ENCODE results near the gene LIPK. TPM values are rescaled to one million over a fixed set of nuclear protein-coding genes. Genes with fewer than 3 reads are reported as not detected.

Gene LIPK
- total RNA-seq, 3 donors from 2014 or later (not counting 1 experiment from before 2014, with no cell fraction given): not detected

GRCh38 chr10:88742448-88742847, 36.4 kb downstream of the LIPK start:
- Mint-ChIP-seq H3K27me3 (ENCODE audit: low read depth in 2 of 2) (peaks cover 5 to 35% of the 10 kb centered on the region in 2 donors), H3K9me3 (peaks cover 3 to 4% of the 10 kb centered on the region in 2 donors)

GRCh38 chr10:88744002-88744401, 38.0 kb downstream of the LIPK start:
- WGBS (ENCODE audit: insufficient coverage): 96% methylated on average over 5 of the region's 5 CpGs
- intact Hi-C loops (cut with micrococcal nuclease): no loop called here
- H3K36me3 ChIP-seq (ENCODE audit: control insufficient read depth, insufficient read depth, low read length): no peaks in the 10 kb centered on the region

More at GRCh38 chr10:88742448-88742847, 36.4 kb downstream of the LIPK start:
- DNase-seq: no peak
- H3K27ac ChIP-seq (ENCODE audit: low read length): no peak overlapping the region
- H3K4me3 ChIP-seq (ENCODE audit: low read length): no peak overlapping the region
- H3K27me3 ChIP-seq (ENCODE audit: control insufficient read depth, insufficient read depth, low read length): no peaks in the 10 kb centered on the region
- H3K9me3 ChIP-seq (ENCODE audit: control insufficient read depth, insufficient read depth, low read length): no peaks in the 10 kb centered on the region
- intact Hi-C loops (cut with micrococcal nuclease): no loop called here
- TF ChIP-seq CTCF (IDR thresholded peaks at IDR 0.05): no peak
- H3K36me3 ChIP-seq (ENCODE audit: control insufficient read depth, insufficient read depth, low read length): no peaks in the 10 kb centered on the region
- ATAC-seq: no peak
- H3K4me3 Mint-ChIP-seq: no peak overlapping the region
- WGBS (ENCODE audit: insufficient coverage): no CpG with 5 or more reads among the region's 1 CpG
- no peak overlapping the region for H3K27ac Mint-ChIP-seq
- peaks cover 10% of the 10 kb centered on the region for H3K36me3 Mint-ChIP-seq
- H3K4me1 Mint-ChIP-seq: no peaks in the 10 kb centered on the region
- H3K4me1 ChIP-seq (ENCODE audit: control insufficient read depth, insufficient read depth, low read length): no peaks in the 10 kb centered on the region

GRCh38 chr10:88745633-88746032, 39.6 kb downstream of the LIPK start:
- ATAC-seq (no peak), DNase-seq (no peak)
- Mint-ChIP-seq H3K4me3 (no peak overlapping the region), H3K36me3 (peaks cover 10% of the 10 kb centered on the region), H3K4me1 (no peaks in the 10 kb centered on the region), H3K27me3 (ENCODE audit: low read depth in 2 of 2) (peaks cover 5 to 14% of the 10 kb centered on the region in 2 donors), H3K27ac (no peak overlapping the region), H3K9me3 (peaks cover 3 to 4% of the 10 kb centered on the region in 2 donors)
- TF ChIP-seq CTCF (IDR thresholded peaks at IDR 0.05): no peak
- Histone ChIP-seq H3K4me1 (ENCODE audit: control insufficient read depth, insufficient read depth, low read length) (no peaks in the 10 kb centered on the region), H3K27ac (ENCODE audit: low read length) (no peak overlapping the region), H3K36me3 (ENCODE audit: control insufficient read depth, insufficient read depth, low read length) (no peaks in the 10 kb centered on the region), H3K4me3 (ENCODE audit: low read length) (no peak overlapping the region), H3K9me3 (ENCODE audit: control insufficient read depth, insufficient read depth, low read length) (no peaks in the 10 kb centered on the region), H3K27me3 (ENCODE audit: control insufficient read depth, insufficient read depth, low read length) (no peaks in the 10 kb centered on the region)
- WGBS (ENCODE audit: insufficient coverage): 93% methylated on average over 1 of the region's 1 CpG
- intact Hi-C loops (cut with micrococcal nuclease): no loop called here

More at GRCh38 chr10:88744002-88744401, 38.0 kb downstream of the LIPK start:
- Mint-ChIP-seq H3K4me1 (no peaks in the 10 kb centered on the region), H3K4me3 (no peak overlapping the region), H3K27ac (no peak overlapping the region), H3K36me3 (peaks cover 10% of the 10 kb centered on the region), H3K27me3 (ENCODE audit: low read depth in 2 of 2) (peaks cover 5 to 24% of the 10 kb centered on the region in 2 donors), H3K9me3 (peaks cover 3 to 4% of the 10 kb centered on the region in 2 donors)
- Histone ChIP-seq H3K9me3 (ENCODE audit: control insufficient read depth, insufficient read depth, low read length) (no peaks in the 10 kb centered on the region), H3K27ac (ENCODE audit: low read length) (no peak overlapping the region), H3K4me3 (ENCODE audit: low read length) (no peak overlapping the region), H3K27me3 (ENCODE audit: control insufficient read depth, insufficient read depth, low read length) (no peaks in the 10 kb centered on the region), H3K4me1 (ENCODE audit: control insufficient read depth, insufficient read depth, low read length) (no peaks in the 10 kb centered on the region)
- ATAC-seq: no peak
- no peak for DNase-seq
- TF ChIP-seq CTCF (IDR thresholded peaks at IDR 0.05): no peak

- DNase-seq (no peak), ATAC-seq (no peak)
- no peaks in the 10 kb centered on the region for H3K27me3 ChIP-seq (ENCODE audit: control insufficient read depth, insufficient read depth, low read length)
- no peak overlapping the region for H3K4me3 Mint-ChIP-seq
- no peak overlapping the region for H3K27ac ChIP-seq (ENCODE audit: low read length)
- no peaks in the 10 kb centered on the region for H3K36me3 Mint-ChIP-seq
- H3K4me1 Mint-ChIP-seq: no peaks in the 10 kb centered on the region
- H3K4me3 ChIP-seq (ENCODE audit: low read length): no peak overlapping the region
- H3K4me1 ChIP-seq (ENCODE audit: control insufficient read depth, insufficient read depth, low read length): no peaks in the 10 kb centered on the region
- peaks cover 4 to 6% of the 10 kb centered on the region in 2 donors for H3K27me3 Mint-ChIP-seq (ENCODE audit: low read depth in 2 of 2)
- no peak overlapping the region for H3K27ac Mint-ChIP-seq
- intact Hi-C loops (cut with micrococcal nuclease): no loop called here
- H3K9me3 Mint-ChIP-seq: no peaks in the 10 kb centered on the region
- no peaks in the 10 kb centered on the region for H3K36me3 ChIP-seq (ENCODE audit: control insufficient read depth, insufficient read depth, low read length)
- no peak for TF ChIP-seq CTCF (IDR thresholded peaks at IDR 0.05)
- H3K9me3 ChIP-seq (ENCODE audit: control insufficient read depth, insufficient read depth, low read length): no peaks in the 10 kb centered on the region
These were observed 48.2 kb downstream of the LIPK start for GRCh38 chr10:88754287-88754686.
